H9 (cell line): ENCODE data around the gene PLCH1. TPM values are rescaled to one million over a fixed set of nuclear protein-coding genes. Genes with fewer than 3 reads are reported as not detected.

Experiments used
- DNase-seq: peaks from one replicate; pipeline ENCODE4 v3.0.0-alpha.2; 2017
- H2AFZ ChIP-seq: one replicate; pipeline ENCODE4 v1.6.1; 2013; ENCODE audit warnings: mild to moderate bottlenecking, low read length, control low read depth, moderate library complexity
- H2AK5ac ChIP-seq: 2 replicates; pipeline ENCODE4 v1.6.1; 2013; ENCODE audit warnings: low read length, control low read depth, mixed read lengths; ENCODE audit not compliant: insufficient read length
- H2BK120ac ChIP-seq: one replicate; pipeline ENCODE4 v1.6.1; 2013; ENCODE audit warnings: low read depth, mild to moderate bottlenecking, low read length, control low read depth, inconsistent platforms; ENCODE audit not compliant: poor library complexity, severe bottlenecking
- H2BK12ac ChIP-seq: 2 replicates; pipeline ENCODE4 v1.6.1; 2013; ENCODE audit warnings: low read length, control low read depth, mixed read lengths, low read depth; ENCODE audit not compliant: insufficient read length
- H2BK15ac ChIP-seq: 2 replicates; pipeline ENCODE4 v1.6.1; 2013; ENCODE audit warnings: low read depth, low read length, control low read depth
- H2BK20ac ChIP-seq: one replicate; pipeline ENCODE4 v1.6.1; 2013; ENCODE audit warnings: low read depth, mild to moderate bottlenecking, low read length, control low read depth, inconsistent platforms; ENCODE audit not compliant: poor library complexity, severe bottlenecking
- H2BK5ac ChIP-seq: 2 replicates; pipeline ENCODE4 v1.6.1; 2013; ENCODE audit warnings: low read length, control low read depth, mixed read lengths; ENCODE audit not compliant: insufficient read length
- H3K14ac ChIP-seq: 2 replicates; pipeline ENCODE4 v1.6.1; 2013; ENCODE audit warnings: low read length, control low read depth; ENCODE audit not compliant: insufficient read depth
- H3K18ac ChIP-seq: 2 replicates; pipeline ENCODE4 v1.6.1; 2013; ENCODE audit warnings: low read depth, mild to moderate bottlenecking, mixed read lengths, low read length, control low read depth; ENCODE audit not compliant: insufficient read length
- H3K23ac ChIP-seq: 2 replicates; pipeline ENCODE4 v1.6.1; 2013; ENCODE audit warnings: low read length, control low read depth, mixed read lengths, low read depth; ENCODE audit not compliant: insufficient read length
- H3K23me2 ChIP-seq: 2 replicates; pipeline ENCODE4 v1.6.1; 2013; ENCODE audit warnings: low read depth, mild to moderate bottlenecking, mixed read lengths, low read length, control low read depth; ENCODE audit not compliant: insufficient read length, poor library complexity, severe bottlenecking
- H3K27ac ChIP-seq: 2 replicates; pipeline ENCODE4 v1.5.1; 2013; ENCODE audit warnings: low read length, control low read depth, mixed read lengths, low read depth; ENCODE audit not compliant: insufficient read length
- H3K27me3 ChIP-seq: 2 replicates; pipeline ENCODE4 v1.6.1; 2013; ENCODE audit warnings: low read length, control low read depth, inconsistent platforms; ENCODE audit not compliant: insufficient read depth
- H3K4ac ChIP-seq: 2 replicates; pipeline ENCODE4 v1.6.1; 2013; ENCODE audit warnings: low read depth, mild to moderate bottlenecking, control low read depth, inconsistent platforms, low read length, moderate library complexity
- H3K4me1 ChIP-seq: 2 replicates; pipeline ENCODE4 v1.6.1; 2013; ENCODE audit warnings: low read length, control low read depth, inconsistent platforms; ENCODE audit not compliant: insufficient read depth
- H3K4me2 ChIP-seq: 2 replicates; pipeline ENCODE4 v1.6.1; 2013; ENCODE audit warnings: low read length, control low read depth, mixed read lengths; ENCODE audit not compliant: insufficient read length, insufficient read depth
- H3K56ac ChIP-seq: 2 replicates; pipeline ENCODE4 v1.6.1; 2013; ENCODE audit warnings: low read depth, mild to moderate bottlenecking, mixed read lengths, low read length, control low read depth; ENCODE audit not compliant: insufficient read length
- H3K79me1 ChIP-seq: 2 replicates; pipeline ENCODE4 v1.6.1; 2013; ENCODE audit warnings: low read depth, mild to moderate bottlenecking, moderate library complexity, low read length, control low read depth, inconsistent platforms; ENCODE audit not compliant: insufficient read depth, poor library complexity, severe bottlenecking
- H3K79me2 ChIP-seq: 2 replicates; pipeline ENCODE4 v1.6.1; 2013; ENCODE audit warnings: low read length, control low read depth, inconsistent platforms; ENCODE audit not compliant: insufficient read depth
- H3K9ac ChIP-seq: 2 replicates; pipeline ENCODE4 v1.6.1; 2013; ENCODE audit warnings: low read length, control low read depth, mixed read lengths; ENCODE audit not compliant: insufficient read length; ENCODE audit errors: extremely low read depth
- H3K9me3 ChIP-seq: one replicate; pipeline ENCODE4 v1.6.1; 2013; ENCODE audit warnings: low read depth, low read length, inconsistent platforms; ENCODE audit not compliant: control insufficient read depth
- H3T11ph ChIP-seq: one replicate; pipeline ENCODE4 v1.6.1; 2013; ENCODE audit warnings: mild to moderate bottlenecking, low read length, control low read depth, inconsistent platforms
- H4K20me1 ChIP-seq: one replicate; pipeline ENCODE4 v1.6.1; 2013; ENCODE audit not compliant: control insufficient read depth, insufficient read length, insufficient read depth
- H4K5ac ChIP-seq: 2 replicates; pipeline ENCODE4 v1.6.1; 2013; ENCODE audit warnings: low read depth, mild to moderate bottlenecking, mixed read lengths, low read length, control low read depth; ENCODE audit not compliant: insufficient read length
- H4K8ac ChIP-seq: replicated peaks from 2 replicates; pipeline ENCODE4 v1.6.1; 2013; ENCODE audit warnings: low read length, control low read depth, mixed read lengths, low read depth; ENCODE audit not compliant: insufficient read length
- H4K91ac ChIP-seq: 2 replicates; pipeline ENCODE4 v1.6.1; 2013; ENCODE audit warnings: low read depth, mild to moderate bottlenecking, moderate library complexity, mixed read lengths, low read length, control low read depth; ENCODE audit not compliant: insufficient read length
- H3K27ac Mint-ChIP-seq, 3 experiments: 2 replicates in 2 of 3; 3 replicates in 1 of 3; pipeline ENCODE4 v1.8.0; 2020 to 2021; ENCODE audit warnings: mixed read lengths in 3 of 3, mild to moderate bottlenecking in 1 of 3, moderate library complexity in 1 of 3
- H3K27me3 Mint-ChIP-seq: 2 replicates; pipeline ENCODE4 v1.8.0; 2021; ENCODE audit warnings: low read depth, mild to moderate bottlenecking, moderate library complexity, mixed read lengths
- H3K36me3 Mint-ChIP-seq, 3 experiments: 2 replicates in 2 of 3; 3 replicates in 1 of 3; pipeline ENCODE4 v1.8.0; 2020 to 2021; ENCODE audit warnings: low read depth in 3 of 3, mixed read lengths in 3 of 3; ENCODE audit not compliant: insufficient read depth in 1 of 3
- H3K4me1 Mint-ChIP-seq, 2 experiments: 2 replicates each; pipeline ENCODE4 v1.8.0; 2020; ENCODE audit warnings: mixed read lengths in 2 of 2
- H3K4me3 Mint-ChIP-seq, 2 experiments: 2 replicates in 1 of 2; 3 replicates in 1 of 2; pipeline ENCODE4 v1.8.0; 2020 to 2021; ENCODE audit warnings: mild to moderate bottlenecking in 2 of 2, mixed read lengths in 2 of 2, moderate library complexity in 1 of 2
- H3K9me3 Mint-ChIP-seq, 2 experiments: 2 replicates in 1 of 2; 3 replicates in 1 of 2; pipeline ENCODE4 v1.8.0; 2020; ENCODE audit warnings: mild to moderate bottlenecking in 2 of 2, mixed read lengths in 2 of 2, moderate library complexity in 1 of 2
- total RNA-seq: library from RNA; stranded (reverse); gene quantifications from 2 replicates; pipeline ENCODE4 v1.2.1, GENCODE V29; 2021
- TF ChIP-seq, protein P1 (sequence below): fragments of 200-600 bp; sonication (generic); conservative IDR thresholded peaks from 3 replicates; pipeline ENCODE4 v1.8.0; 2021; ENCODE audit warnings: antibody characterized with exemption, mild to moderate bottlenecking

The PLCH1 gene
- total RNA-seq, 1 experiment from 2014 or later: 19.0 TPM

- Histone ChIP-seq H4K20me1 (no peaks in the 10 kb centered on the region), H3K79me1 (no peaks in the 10 kb centered on the region), H4K8ac (no peak overlapping the region), H3K27ac (no peak overlapping the region), H2BK5ac (no peak overlapping the region), H3K56ac (no peak overlapping the region), H2BK20ac (no peak overlapping the region), H3T11ph (no peak overlapping the region), H2BK15ac (no peak overlapping the region), H3K23ac (no peak overlapping the region), H3K4ac (no peak overlapping the region), H2BK120ac (no peak overlapping the region), H4K91ac (no peak overlapping the region), H2BK12ac (no peak overlapping the region), H3K9me3 (no peaks in the 10 kb centered on the region), H3K4me2 (no peak overlapping the region), H2AFZ (no peak overlapping the region), H3K27me3 (no peaks in the 10 kb centered on the region), H4K5ac (no peak overlapping the region), H3K9ac (no peak overlapping the region), H3K23me2 (no peaks in the 10 kb centered on the region), H3K4me1 (no peaks in the 10 kb centered on the region), H2AK5ac (no peak overlapping the region), H3K79me2 (no peaks in the 10 kb centered on the region), H3K18ac (no peak overlapping the region), H3K14ac (no peak overlapping the region)
- no peak overlapping the region for H3K27ac Mint-ChIP-seq
- H3K4me3 Mint-ChIP-seq: no peak overlapping the region
- no peak for DNase-seq
- H3K9me3 Mint-ChIP-seq: no peaks in the 10 kb centered on the region
- H3K36me3 Mint-ChIP-seq: no peaks in the 10 kb centered on the region
- H3K27me3 Mint-ChIP-seq: no peaks in the 10 kb centered on the region
- TF ChIP-seq, protein P1, sequence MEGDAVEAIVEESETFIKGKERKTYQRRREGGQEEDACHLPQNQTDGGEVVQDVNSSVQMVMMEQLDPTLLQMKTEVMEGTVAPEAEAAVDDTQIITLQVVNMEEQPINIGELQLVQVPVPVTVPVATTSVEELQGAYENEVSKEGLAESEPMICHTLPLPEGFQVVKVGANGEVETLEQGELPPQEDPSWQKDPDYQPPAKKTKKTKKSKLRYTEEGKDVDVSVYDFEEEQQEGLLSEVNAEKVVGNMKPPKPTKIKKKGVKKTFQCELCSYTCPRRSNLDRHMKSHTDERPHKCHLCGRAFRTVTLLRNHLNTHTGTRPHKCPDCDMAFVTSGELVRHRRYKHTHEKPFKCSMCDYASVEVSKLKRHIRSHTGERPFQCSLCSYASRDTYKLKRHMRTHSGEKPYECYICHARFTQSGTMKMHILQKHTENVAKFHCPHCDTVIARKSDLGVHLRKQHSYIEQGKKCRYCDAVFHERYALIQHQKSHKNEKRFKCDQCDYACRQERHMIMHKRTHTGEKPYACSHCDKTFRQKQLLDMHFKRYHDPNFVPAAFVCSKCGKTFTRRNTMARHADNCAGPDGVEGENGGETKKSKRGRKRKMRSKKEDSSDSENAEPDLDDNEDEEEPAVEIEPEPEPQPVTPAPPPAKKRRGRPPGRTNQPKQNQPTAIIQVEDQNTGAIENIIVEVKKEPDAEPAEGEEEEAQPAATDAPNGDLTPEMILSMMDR: no peak
- peaks cover 4 to 6% of the 10 kb centered on the region in 2 experiments; a peak in 2 of 4 replicates for H3K4me1 Mint-ChIP-seq
These were observed 414.5 kb downstream of the PLCH1 start for GRCh38 chr3:155330370-155330769.
